ENCODE measurements around the gene OTOG.

The OTOG gene

DNA sequence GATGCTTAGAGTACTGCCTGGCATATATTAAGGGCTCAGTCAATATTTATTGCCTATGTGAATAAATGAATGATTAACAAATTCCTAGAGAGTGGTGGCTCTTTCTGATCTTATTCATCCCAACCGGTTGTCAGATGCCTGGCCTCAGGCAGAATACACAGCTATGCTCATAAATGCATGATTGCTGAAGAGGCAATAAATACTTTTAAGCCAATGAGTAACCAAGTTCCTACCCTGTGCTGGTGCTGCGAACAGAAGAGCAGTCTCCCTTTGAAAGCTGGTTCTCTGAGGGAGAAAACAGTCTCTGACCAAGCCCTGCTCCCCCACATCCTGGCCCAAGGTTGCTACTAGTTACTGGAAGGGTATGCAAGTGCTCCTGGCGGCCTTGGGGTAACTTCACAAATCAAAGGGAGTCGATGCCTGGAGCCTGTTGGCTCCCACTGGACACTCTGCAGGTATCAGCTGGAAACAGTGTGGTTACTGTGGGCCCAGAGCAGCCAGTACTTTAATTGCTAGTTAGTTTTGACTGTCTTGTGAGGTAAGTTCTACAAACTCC, 5.7 kb upstream of the OTOG start:
- no peak for DNase-seq

DNA sequence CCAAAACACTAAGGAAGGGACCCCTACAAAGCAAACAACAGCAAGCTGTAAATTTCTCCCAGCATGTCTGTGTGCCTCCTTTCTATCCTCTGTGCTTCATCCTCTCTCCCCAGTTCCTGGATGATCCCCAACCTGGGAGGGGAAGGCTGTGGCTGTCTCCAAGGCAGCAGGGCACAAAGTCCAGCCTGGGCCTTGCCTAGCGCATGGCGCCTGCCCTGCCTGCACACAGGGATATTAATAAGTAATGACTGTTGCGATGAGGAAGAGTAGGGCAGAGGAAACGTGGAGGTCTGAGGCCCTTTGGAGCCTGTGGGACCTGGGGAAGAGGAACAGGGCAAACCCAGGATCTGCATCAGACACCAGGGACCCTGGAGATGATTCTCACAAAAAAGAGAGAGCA, 4.8 kb upstream of the OTOG start:
- DNase-seq: no peak

DNA sequence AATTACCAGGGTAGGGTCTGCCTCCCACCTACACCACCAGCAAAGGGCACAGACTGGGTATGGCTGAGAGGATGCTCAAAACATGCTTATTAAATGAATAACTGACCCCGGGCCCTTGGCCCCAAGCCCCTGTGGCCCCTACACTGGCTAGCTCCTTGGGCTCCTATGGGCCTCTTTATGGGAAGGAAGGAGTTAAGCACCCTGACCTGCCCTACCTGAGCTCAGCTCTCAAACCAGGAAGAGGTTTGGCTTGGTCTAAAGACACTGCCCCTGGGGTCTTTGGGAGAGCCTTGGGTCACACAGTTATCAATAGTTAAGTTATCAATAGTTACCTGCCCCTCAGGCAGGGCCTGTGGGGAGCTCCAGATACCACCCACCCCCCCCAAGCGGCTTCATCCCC, 4.0 kb upstream of the OTOG start:
- DNase-seq: no peak

DNA sequence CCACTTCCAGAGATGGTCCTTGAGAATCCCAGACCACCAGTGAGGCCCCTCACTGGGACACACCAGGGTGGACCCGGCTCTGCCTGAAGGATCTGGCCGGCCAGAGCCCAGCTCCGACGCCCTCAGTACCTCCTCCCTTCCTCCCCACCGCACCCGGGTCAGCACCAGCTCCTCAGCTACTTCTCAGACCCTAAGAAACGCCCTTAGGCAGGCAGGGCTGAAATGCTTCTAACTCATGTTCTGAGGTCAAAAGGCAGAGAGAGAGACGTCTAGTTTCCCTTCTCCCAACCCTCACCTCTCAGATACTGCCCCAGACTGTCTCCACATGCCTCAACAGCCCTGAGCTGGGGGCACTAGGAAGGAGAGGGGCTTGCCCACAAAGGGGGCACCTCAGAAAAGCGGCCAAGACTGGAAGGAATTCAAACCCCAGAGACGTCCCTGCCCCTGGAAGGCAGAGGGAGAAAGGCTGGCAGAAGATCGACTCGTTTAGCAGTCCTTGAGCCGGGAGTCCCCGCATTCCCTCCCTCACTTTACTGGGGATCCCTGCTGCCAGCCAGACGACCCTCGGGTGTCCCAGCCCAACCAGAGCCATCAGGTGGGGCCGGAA, 3.4 kb upstream of the OTOG start:
- DNase-seq: no peak

DNA sequence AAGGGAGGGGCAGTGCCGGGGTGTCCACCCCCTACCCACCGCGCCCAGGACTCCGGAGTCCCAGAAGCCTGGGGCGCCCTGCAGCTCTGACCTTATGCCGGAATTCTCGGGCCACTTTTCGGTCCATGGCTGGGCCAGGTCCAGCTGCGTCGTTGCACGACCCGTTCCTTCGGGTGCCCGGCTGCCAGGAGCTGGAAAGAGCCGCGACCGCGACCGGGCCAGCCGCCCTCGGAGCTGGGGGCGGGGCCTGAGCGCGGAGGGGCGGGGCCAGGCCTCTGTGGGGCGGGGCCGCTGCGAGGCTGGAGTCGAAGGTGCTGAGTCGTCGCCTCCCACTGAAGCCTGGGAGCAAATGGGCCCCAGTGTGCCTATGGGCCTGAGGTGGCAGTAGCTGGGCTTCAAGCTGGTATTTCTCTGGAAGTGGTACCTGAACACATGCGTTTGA, 2.9 kb upstream of the OTOG start, which contains the start of gene USH1C:
Gene USH1C, minus strand, starts transcription at position 236 of the 442 bp plus-strand sequence. Its CDS starts 109 bp downstream, at position 127.
- DNase-seq: no peak

DNA sequence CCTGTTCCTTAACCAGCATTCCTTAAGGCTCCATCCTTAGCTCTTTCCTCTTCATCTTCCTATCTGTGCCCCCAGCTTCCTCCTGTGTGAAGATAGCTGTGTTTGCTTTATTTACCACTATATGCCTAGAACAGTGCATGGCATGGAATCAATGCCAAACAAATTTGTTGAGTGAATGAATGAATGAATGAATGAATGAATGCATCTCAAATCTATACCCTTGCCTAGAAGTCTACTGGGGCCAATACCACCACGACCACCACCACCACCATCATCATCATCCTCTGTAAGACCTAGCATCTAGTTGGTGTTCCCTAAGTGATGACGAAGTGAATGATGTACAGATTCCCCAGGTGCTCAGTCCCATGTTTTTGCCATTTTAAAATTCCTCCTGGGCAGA, 819 bp upstream of the OTOG start:
- no peak for DNase-seq

DNA sequence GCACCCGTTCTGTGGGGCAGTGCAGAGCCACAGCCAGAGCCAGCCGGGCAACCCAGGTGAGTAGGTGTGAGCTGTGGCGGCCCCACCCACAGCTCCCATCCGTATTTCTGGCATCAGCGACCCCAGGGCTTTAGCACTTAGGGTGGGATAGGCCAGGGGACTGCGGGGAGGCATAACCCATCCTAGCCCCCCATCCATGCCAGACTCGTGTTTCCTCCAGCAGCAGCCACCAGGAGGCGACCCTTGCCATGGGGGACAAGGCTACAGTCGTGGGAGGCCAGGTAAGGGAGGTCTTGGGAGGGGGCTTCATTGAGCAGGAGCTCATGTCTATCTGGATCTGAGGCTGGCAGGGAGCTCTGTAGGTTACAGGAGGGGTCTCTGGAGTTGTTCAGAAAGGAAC, 873 bp downstream of the OTOG start:
- DNase-seq: no peak

DNA sequence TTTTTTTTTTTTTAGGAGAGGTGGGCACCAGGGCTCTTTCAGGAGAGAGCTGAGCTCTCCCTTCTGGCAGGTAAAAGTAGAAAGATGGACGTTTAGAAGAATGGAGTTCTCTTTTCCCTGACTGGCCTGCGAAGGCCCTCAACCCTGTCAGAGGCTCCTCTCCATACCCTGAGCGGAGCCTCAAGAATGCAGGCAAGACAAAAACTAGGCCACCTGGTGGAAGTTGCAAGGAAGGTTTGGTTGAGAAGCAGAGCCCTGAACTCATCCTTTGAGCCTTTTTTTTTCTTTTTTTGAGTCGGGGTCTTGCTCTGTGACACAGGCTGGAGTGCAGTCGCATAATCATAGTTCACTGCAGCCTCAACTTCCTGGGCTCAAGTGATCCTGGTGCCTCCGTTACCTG, 1.4 kb downstream of the OTOG start:
- DNase-seq: no peak

DNA sequence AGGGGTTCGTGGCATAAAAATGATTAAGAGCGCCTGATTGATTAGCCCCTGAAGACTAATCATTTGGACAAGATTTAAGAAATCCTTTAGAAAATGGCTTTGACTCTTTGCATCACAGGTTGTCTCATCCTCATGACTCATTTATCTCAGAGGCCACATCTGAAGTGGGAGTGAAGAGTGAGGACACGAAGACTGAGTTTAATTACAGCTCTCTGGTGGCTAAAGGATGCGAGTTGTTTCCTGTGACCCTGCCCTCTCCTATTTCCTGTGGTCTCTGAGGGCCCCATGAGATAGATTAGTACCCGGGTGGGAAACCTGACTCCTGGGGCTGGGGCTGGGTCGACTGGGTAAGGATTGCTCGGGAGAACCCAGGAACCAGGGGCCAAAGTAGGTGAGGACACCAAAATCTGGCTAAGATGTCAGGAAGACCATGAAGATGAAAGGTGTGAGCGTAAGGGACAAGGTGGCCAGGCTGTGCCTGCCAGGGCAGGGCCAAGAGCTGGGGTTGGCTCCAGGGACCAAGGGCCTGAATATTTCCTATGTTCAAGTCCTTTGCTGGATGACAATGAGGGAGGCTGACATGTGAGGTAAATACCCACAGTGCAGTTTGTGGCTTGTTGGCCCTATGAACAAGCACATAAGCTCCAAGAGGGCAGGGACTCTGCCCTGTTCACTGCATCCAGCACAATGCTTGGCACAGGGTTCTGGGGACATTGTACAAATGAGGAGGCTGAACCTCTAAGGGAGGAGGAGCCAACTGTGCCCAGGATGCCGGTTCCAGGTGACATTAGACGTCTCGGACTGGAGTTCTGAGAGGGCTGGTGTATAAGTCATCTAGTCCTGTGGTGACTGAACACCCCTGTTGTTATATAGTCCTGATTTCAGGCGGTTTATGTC, 3.6 kb downstream of the OTOG start:
- no peak for DNase-seq

DNA sequence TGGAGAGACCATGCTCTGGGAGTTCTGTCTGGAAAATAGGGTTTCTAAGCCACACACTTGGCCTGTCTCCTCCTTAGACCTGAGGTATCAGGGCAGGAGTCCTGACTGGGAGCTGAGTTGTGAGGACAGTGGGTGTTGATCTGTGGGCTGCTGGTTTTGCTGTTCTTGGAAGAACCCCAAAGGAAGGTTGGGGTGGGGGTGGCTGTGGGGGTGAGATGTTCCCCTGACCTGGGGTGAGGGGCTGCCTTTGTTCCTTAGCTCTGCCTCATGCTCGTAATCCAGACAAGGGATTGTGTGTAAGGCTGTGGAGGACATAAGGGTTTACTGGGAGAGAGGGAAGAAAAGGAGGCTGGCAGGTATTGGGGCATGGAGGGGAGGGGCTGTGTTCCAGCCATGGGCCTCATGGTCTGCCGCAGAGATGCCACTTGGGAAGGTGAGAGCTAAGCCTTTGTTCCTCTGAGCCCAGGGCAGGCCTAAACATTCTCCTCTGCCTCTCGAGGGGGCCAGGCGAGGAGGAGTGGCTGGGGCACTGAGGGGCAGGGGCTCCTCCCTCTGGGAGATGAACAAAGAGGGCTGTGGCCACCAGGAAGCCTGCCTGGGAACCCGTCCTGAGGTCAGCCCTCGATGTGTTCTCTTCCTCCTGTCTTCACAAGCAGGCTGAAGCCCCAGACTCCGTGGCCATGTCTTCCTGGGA, 4.4 kb downstream of the OTOG start:
- DNase-seq: no peak

DNA sequence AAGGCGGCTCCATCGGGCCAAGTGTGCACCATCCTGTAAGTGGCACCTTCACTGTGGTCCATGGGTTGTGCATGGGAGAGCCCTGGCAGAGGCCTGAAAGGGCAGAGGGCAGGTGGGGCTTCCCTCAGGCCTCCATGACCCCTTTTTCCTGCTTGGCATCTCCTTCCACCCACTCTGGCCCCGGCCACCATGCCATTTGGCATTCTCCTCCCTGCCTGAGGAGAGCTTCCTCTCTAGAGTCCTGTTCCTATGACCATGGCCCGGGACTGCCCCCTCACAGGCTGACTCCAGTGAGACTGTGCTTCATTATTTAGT, 4.9 kb downstream of the OTOG start:
- DNase-seq: no peak

DNA sequence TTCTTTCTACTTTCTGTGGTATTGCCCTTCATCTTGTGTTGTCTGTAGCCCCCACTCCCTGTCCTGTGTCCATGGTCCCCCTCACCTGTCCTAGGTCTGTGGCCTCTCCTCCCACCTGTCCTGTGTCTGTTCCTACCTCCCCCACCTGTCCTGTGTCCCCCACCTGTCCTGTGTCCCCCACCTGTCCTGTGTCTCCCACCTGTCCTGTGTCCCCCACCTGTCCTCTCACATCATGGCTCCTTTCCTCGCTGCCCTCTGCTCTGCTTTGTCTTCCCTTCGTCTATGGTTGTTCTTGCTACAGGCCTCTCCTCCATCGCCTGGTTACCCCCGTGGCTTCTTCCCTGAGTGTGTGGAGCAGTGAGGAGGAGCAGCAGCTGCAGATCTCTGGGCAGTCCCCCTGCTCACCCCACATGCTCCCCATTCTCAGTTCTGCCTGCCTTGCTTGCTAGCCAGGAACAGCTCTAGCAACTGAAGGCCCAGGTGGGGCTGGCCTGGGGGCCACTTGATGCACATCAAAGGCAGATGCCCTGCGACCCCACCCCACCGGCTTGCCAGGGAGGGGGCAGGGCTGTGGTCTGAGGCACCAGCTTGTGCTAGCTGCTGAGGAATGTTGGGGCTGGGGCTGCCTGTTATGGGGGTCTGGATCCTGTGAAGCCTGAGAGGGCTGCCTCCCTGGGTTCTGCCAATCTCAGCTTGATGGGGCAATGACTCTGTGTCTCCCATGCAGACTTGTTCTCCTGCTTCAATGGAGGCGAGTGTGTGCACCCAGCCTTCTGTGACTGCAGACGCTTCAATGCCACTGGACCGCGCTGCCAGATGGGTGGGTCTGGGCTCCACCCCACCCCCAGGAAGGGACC, 5.6 kb downstream of the OTOG start:
- DNase-seq: no peak

DNA sequence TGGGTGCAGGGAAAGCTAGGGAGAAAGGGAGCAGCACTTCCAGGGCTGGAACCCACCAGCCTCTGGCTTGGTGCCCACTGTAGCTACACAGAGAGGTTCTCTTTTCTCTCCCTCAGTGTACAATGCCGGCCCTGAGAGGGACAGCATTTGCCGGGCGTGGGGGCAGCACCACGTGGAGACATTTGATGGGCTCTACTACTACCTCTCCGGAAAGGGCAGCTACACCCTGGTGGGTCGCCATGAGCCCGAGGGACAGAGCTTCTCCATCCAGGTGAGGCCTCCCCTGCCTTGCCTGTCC, 6.1 kb downstream of the OTOG start:
- DNase-seq: no peak

DNA sequence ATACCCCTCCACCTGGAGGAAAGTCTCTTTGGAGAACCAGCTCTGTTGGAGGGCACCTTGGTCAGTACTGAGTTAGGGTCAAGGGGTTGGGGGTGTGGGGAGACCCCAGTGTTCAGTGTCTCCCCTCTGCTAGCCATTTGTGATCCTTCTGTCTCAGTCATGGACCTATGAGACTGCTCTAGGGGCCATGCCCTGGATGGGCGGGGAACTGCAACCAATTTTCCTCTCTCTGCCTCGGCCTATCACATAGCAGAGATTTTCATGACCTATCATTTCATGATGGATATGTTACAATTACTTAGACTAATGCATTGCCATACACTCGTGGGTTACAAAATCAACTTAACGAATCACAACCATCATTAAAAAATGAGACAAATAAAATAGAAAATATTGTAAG, 7.4 kb downstream of the OTOG start:
- DNase-seq: no peak

DNA sequence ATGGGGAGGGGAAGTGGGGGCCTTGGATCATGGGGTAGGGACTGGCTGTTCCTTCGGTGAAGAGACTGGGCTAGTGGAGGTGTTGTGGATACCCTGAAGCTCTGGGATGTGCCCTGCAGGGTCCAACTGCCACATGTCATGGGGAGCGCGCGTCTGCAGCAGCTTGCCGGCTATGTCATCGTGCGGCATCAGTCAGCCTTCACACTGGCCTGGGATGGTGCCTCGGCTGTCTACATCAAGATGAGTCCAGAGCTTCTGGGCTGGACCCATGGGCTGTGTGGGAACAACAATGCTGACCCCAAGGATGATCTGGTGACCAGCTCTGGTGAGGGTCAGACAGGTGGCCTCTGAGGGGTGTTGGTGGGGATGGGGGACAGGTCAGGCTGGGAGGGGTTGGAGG, 9.9 kb downstream of the OTOG start:
- no peak for DNase-seq

DNA sequence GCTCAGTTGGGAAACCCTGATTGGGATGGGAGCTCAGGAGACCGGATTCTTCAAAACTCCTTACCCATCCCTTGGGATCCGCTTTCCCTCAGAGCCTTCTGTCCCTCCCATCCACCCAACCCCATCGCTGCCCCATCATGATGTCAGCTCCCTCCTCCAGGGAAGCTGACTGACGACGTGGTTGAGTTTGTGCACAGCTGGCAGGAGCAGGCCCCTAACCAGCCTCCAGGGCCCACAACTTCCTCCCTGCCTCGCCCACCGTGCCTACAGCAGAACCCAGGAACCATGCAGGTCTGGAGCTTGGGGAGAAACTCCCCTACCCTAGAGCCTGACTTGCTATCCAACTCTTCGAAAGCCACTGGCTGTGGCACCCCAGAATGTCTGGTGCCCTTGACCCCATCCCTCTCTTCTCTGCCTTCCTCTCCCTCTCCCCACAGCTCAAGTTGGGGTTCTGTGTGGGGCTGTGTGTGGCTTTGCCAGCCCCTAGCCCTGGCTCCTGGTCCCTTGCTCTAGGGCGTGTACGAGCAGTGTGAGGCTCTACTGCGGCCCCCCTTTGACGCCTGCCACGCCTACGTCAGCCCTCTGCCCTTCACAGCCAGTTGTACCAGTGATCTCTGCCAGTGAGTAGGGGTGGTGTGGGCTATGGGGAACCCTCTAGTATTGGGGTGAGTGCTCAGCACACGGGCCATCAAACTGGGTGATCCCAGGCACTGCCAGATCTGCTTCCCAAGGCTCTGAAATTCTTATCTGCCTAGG, 11.1 kb downstream of the OTOG start:
- no peak for DNase-seq

DNA sequence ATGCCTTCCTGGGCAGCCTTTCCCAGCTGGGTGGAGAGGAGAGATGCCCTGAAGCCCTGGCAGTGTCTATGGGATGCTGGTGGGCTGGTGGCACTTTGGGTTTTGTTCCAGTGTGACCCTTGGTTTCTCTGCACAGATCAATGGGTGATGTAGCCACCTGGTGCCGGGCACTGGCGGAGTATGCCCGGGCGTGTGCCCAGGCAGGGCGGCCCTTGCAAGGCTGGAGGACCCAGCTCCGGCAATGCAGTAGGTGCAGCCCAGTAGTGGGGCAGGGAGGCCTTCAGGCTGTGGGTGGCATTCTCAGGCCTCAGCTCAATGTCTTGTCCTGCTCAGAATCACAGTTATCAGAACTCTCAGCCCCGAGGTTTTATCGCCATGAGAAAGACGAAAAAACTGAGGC, 11.9 kb downstream of the OTOG start:
- no peak for DNase-seq

DNA sequence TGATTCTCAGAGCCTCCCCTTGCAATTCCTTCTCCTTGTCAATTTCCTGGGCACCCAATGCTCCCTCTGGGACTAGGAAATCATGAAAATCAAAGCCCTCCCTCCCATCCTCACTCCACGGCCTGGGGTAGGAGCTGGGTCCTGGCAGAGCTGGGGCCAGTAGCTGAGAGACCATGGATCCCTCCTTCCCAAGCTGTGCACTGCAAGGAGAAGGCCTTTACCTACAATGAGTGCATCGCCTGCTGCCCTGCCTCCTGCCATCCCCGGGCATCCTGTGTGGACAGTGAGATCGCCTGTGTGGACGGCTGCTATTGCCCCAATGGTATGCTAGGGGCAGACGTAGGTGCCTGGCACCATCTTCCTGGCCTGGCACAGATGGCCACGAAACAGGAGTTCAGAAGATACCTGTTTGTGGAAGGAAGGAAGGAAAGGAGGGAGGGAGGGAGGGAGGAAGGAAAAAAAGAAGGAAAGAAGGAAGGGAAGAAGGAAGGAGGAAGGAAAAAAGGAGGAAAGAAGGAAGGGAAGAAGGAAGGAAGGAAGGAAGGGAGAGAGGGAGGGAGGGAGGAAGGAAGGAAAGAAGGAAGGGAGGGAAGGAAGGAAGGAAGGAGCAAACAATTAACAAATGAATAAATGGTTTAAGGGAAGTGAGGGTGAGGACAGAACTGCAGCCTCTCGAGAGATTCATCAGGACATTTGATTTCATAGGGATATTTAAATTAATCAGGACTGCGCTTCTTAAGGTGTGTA, 12.5 kb downstream of the OTOG start:
- DNase-seq: no peak

DNA sequence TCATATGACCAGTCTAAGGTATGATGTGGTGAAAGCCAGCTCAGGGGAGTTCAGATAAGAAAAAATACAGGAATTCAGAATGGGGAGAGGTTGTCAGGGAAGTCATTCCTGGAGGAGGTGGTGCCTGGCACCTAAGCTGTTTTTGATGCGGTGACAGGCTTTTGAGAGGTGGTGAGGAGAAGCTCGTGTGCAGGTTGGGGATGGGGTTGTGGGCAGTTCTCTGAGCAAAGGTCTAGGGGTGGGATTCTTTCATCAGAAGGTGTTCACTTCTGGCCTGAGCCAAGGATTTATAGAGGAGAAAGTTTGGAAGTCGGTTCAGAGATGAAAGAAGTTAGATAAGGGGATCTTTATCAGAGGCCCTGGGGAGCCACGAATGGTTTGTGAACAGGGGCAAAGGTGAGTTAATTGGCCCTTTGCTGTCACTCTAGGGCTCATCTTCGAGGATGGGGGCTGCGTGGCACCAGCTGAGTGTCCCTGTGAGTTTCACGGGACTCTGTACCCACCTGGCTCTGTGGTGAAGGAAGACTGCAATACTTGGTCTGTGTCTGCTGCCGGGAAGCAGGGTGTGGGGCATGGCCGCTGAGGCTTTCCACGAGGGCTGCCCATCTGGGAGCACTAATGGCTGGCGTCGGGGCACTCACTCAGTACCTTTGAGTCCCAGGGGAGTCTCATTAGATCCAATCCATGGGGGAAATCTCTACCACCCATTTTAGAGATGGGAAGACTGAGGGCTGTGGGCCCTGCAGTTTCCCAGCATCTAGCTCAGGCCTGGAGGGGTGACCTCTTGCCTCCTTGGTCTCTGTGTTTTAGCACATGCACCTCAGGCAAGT, 13.4 kb downstream of the OTOG start:
- no peak for DNase-seq

DNA sequence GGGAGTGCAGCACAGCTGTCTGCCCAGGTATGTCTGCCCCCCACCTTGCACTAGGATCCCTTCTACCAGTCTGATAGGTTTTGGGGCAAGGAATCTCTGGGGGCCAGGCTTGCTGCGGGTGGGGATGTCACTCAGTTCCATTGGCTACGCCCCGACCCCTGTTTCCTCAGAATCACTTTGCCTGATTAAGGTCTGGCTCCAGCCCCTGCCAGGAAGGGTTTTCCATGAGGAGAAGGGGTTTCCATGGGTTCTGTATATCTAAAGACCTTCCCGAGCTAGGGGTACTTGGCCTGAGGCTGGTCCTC, 14.0 kb downstream of the OTOG start:
- DNase-seq: no peak

DNA sequence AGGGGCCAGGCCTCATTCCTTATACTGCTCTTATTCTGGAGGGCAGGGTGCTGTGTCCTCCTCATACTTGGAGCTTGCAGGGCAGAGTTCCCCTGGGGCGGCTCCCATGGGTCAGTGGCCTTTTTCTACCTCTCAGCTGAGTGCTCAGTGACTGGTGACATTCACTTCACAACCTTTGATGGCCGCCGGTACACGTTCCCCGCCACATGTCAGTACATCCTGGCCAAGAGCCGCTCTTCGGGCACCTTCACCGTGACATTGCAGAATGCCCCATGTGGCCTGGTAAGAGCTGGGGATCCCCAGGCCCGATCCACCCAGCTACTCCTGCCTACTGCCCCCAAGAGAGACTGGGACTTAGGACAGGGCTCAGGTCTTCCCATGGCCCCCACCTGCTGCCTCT, 14.5 kb downstream of the OTOG start:
- DNase-seq: no peak

Data from NCI-H1436 (cell line).